HL-60/S4 (cell line): ENCODE data around the gene KLHL6.

Source experiments
- in situ Hi-C: fragments of 300-500 bp; cut with MboI; formaldehyde crosslinking; loops from 2 replicates; pipeline ENCODE4 v1.14.3; 2022; ENCODE audit warnings: low sequenced_read_pairs

KLHL6 gene

GRCh38 chr3:183508821-183509220 is 46.7 kb downstream of the KLHL6 start:
- in situ Hi-C loops, result no loop called here

GRCh38 chr3:183507551-183507950 is 48.0 kb downstream of the KLHL6 start:
- in situ Hi-C loops, result no loop called here

GRCh38 chr3:183506674-183507320 is 48.7 kb downstream of the KLHL6 start:
- in situ Hi-C loops, result no loop called here

- in situ Hi-C loops, result no loop called here
These were observed 50.9 kb downstream of the KLHL6 start for GRCh38 chr3:183504597-183504996.

GRCh38 chr3:183503746-183504145 is 51.8 kb downstream of the KLHL6 start:
- in situ Hi-C loops, result no loop called here

- in situ Hi-C loops, result no loop called here
These were observed 53.0 kb downstream of the KLHL6 start for GRCh38 chr3:183502237-183503181.

GRCh38 chr3:183500981-183501704 is 54.4 kb downstream of the KLHL6 start:
- in situ Hi-C loops, result no loop called here

GRCh38 chr3:183500319-183500718 is 55.2 kb downstream of the KLHL6 start:
- in situ Hi-C loops, result no loop called here

- in situ Hi-C loops, result no loop called here
These were observed 56.9 kb downstream of the KLHL6 start for GRCh38 chr3:183498634-183499033.

- in situ Hi-C loops, result no loop called here
These were observed 58.2 kb downstream of the KLHL6 start for GRCh38 chr3:183497313-183497712.

GRCh38 chr3:183496311-183496710 is 59.2 kb downstream of the KLHL6 start:
- in situ Hi-C loops, result no loop called here

- in situ Hi-C loops, result no loop called here
These were observed 61.2 kb downstream of the KLHL6 start for GRCh38 chr3:183494341-183494740.

- in situ Hi-C loops, result no loop called here
These were observed 62.0 kb downstream of the KLHL6 start for GRCh38 chr3:183493296-183494045.

GRCh38 chr3:183492849-183493179 is 62.7 kb downstream of the KLHL6 start:
- in situ Hi-C loops, result no loop called here

- in situ Hi-C loops, result no loop called here
These were observed 63.3 kb downstream of the KLHL6 start for GRCh38 chr3:183491923-183492848.

GRCh38 chr3:183491109-183491922 is 64.2 kb downstream of the KLHL6 start:
- in situ Hi-C loops, result no loop called here

GRCh38 chr3:183490653-183491052 is 64.9 kb downstream of the KLHL6 start:
- in situ Hi-C loops, result no loop called here

GRCh38 chr3:183490211-183490601 is 65.3 kb downstream of the KLHL6 start:
- in situ Hi-C loops, result no loop called here
